IPS DF 6.9 (cell line): Measurements from ENCODE around the gene TIMM8B.
A peak's percentile ranks its signal among the peaks of the same experiment; 100 is the strongest.

Experiments
- DNase-seq: peaks from one replicate; pipeline ENCODE4 v3.0.0-alpha.2; 2013; ENCODE audit warnings: low read depth, low spot score
- H3K27ac ChIP-seq: one replicate; pipeline ENCODE4 v1.5.1; 2013; ENCODE audit warnings: low read length, control low read depth
- H3K27me3 ChIP-seq: 2 replicates; pipeline ENCODE4 v1.6.1; 2013; ENCODE audit warnings: mild to moderate bottlenecking, low read length; ENCODE audit not compliant: control insufficient read depth, insufficient read depth
- H3K36me3 ChIP-seq: 2 replicates; pipeline ENCODE4 v1.6.1; 2013; ENCODE audit warnings: low read length; ENCODE audit not compliant: control insufficient read depth, insufficient read depth
- H3K4me1 ChIP-seq: 2 replicates; pipeline ENCODE4 v1.6.1; 2013; ENCODE audit warnings: low read length; ENCODE audit not compliant: control insufficient read depth, insufficient read depth
- H3K4me3 ChIP-seq: 2 replicates; pipeline ENCODE4 v1.5.1; 2013; ENCODE audit warnings: mild to moderate bottlenecking, low read length
- H3K9me3 ChIP-seq: 2 replicates; pipeline ENCODE4 v1.6.1; 2013; ENCODE audit warnings: low read length, inconsistent platforms; ENCODE audit not compliant: control insufficient read depth, insufficient read depth
- WGBS: extraction: QIAGEN DNeasy Blood & Tissue Kit; methylation state at CpG from one replicate; pipeline ENCODE4 v1.1.7; 2013; ENCODE audit warnings: mixed read lengths, missing lambda C conversion rate; ENCODE audit not compliant: insufficient read length, insufficient coverage; 5-methylcytosine and 5-hydroxymethylcytosine counted together

The TIMM8B gene

GRCh38 chr11:112086422-112087191, at the start of gene TIMM8B, which contains the start of gene SDHD:
TSS of gene TIMM8B (minus strand) at chr11:112086756. CDS start at chr11:112086723, 33 bp downstream.
TSS of gene SDHD (plus strand) at chr11:112086873. CDS start at chr11:112086908, 35 bp downstream.
- DNase-seq: peak; percentile 89
- no peaks in the 10 kb centered on the region for H3K4me1 ChIP-seq
- H3K9me3 ChIP-seq: no peaks in the 10 kb centered on the region
- WGBS: no CpG with 5 or more reads among the region's 45 CpGs
- no peaks in the 10 kb centered on the region for H3K27me3 ChIP-seq
- peaks cover 14% of the 10 kb centered on the region; the same call in 1 of the 2 replicates for H3K36me3 ChIP-seq
- peak within 1 kb of the TSS; percentile 81 for H3K4me3 ChIP-seq
- H3K27ac ChIP-seq: no peak within 1 kb of the TSS

- Histone ChIP-seq H3K4me1 (no peaks in the 10 kb centered on the region), H3K9me3 (peaks cover 1% of the 10 kb centered on the region; the same call in 1 of the 2 replicates), H3K4me3 (no peak overlapping the region), H3K27me3 (no peaks in the 10 kb centered on the region), H3K27ac (no peak overlapping the region), H3K36me3 (no peaks in the 10 kb centered on the region)
- no peak for DNase-seq
- WGBS: no CpG with 5 or more reads among the region's 4 CpGs
Measured at GRCh38 chr11:112134473-112134872, 47.9 kb upstream of the TIMM8B start.

GRCh38 chr11:112132737-112133136, 46.2 kb upstream of the TIMM8B start:
- no peak for DNase-seq
- Histone ChIP-seq H3K27ac (no peak overlapping the region), H3K27me3 (no peaks in the 10 kb centered on the region), H3K4me1 (no peaks in the 10 kb centered on the region), H3K4me3 (no peak overlapping the region), H3K36me3 (no peaks in the 10 kb centered on the region), H3K9me3 (peaks cover 1% of the 10 kb centered on the region; the same call in 1 of the 2 replicates)
- WGBS: no CpG with 5 or more reads among the region's 2 CpGs

GRCh38 chr11:112129656-112130055, 43.1 kb upstream of the TIMM8B start:
- no CpG with 5 or more reads among the region's 5 CpGs for WGBS
- H3K27me3 ChIP-seq: no peaks in the 10 kb centered on the region
- no peak overlapping the region for H3K27ac ChIP-seq
- H3K4me1 ChIP-seq: no peaks in the 10 kb centered on the region
- H3K9me3 ChIP-seq: peaks cover 1% of the 10 kb centered on the region; the same call in 1 of the 2 replicates
- no peak overlapping the region for H3K4me3 ChIP-seq
- H3K36me3 ChIP-seq: no peaks in the 10 kb centered on the region
- DNase-seq: no peak

- Histone ChIP-seq H3K9me3 (peaks cover 1% of the 10 kb centered on the region; the same call in 1 of the 2 replicates), H3K4me3 (no peak overlapping the region), H3K36me3 (no peaks in the 10 kb centered on the region), H3K27me3 (no peaks in the 10 kb centered on the region), H3K27ac (no peak overlapping the region), H3K4me1 (no peaks in the 10 kb centered on the region)
- no CpG with 5 or more reads among the region's 3 CpGs for WGBS
- DNase-seq: no peak
Measured at GRCh38 chr11:112128483-112129121, 42.0 kb upstream of the TIMM8B start.

- no peaks in the 10 kb centered on the region for H3K9me3 ChIP-seq
- no CpG with 5 or more reads among the region's 2 CpGs for WGBS
- no peak overlapping the region for H3K4me3 ChIP-seq
Measured at GRCh38 chr11:112127056-112127455, 40.5 kb upstream of the TIMM8B start.

GRCh38 chr11:112123129-112123528, 36.6 kb upstream of the TIMM8B start:
- Histone ChIP-seq H3K36me3 (no peaks in the 10 kb centered on the region), H3K27me3 (no peaks in the 10 kb centered on the region), H3K9me3 (no peaks in the 10 kb centered on the region), H3K4me1 (no peaks in the 10 kb centered on the region), H3K27ac (no peak overlapping the region), H3K4me3 (no peak overlapping the region)
- no CpG with 5 or more reads among the region's 4 CpGs for WGBS
- no peak for DNase-seq

More at GRCh38 chr11:112127056-112127455, 40.5 kb upstream of the TIMM8B start:
- DNase-seq: no peak
- H3K27me3 ChIP-seq: no peaks in the 10 kb centered on the region
- no peaks in the 10 kb centered on the region for H3K36me3 ChIP-seq
- no peak overlapping the region for H3K27ac ChIP-seq
- no peaks in the 10 kb centered on the region for H3K4me1 ChIP-seq

- Histone ChIP-seq H3K27me3 (no peaks in the 10 kb centered on the region), H3K27ac (no peak overlapping the region), H3K9me3 (no peaks in the 10 kb centered on the region), H3K4me3 (no peak overlapping the region), H3K36me3 (no peaks in the 10 kb centered on the region), H3K4me1 (no peaks in the 10 kb centered on the region)
- no peak for DNase-seq
- WGBS: no CpG with 5 or more reads among the region's 5 CpGs
Measured at GRCh38 chr11:112121981-112122615, 35.5 kb upstream of the TIMM8B start.

GRCh38 chr11:112118176-112118575, 31.6 kb upstream of the TIMM8B start:
- no peak for DNase-seq
- Histone ChIP-seq H3K36me3 (no peaks in the 10 kb centered on the region), H3K4me1 (no peaks in the 10 kb centered on the region), H3K27ac (no peak overlapping the region), H3K9me3 (no peaks in the 10 kb centered on the region), H3K27me3 (no peaks in the 10 kb centered on the region), H3K4me3 (no peak overlapping the region)
- WGBS: no CpG with 5 or more reads among the region's 2 CpGs

- no CpG with 5 or more reads among the region's 5 CpGs for WGBS
- Histone ChIP-seq H3K9me3 (no peaks in the 10 kb centered on the region), H3K27ac (no peak overlapping the region), H3K4me3 (no peak overlapping the region), H3K27me3 (no peaks in the 10 kb centered on the region), H3K36me3 (no peaks in the 10 kb centered on the region), H3K4me1 (no peaks in the 10 kb centered on the region)
- DNase-seq: no peak
Measured at GRCh38 chr11:112115386-112115785, 28.8 kb upstream of the TIMM8B start.
